Activated CD4-positive, alpha-beta T cell treated with anti-CD3 and anti-CD28 coated beads, Interleukin-2, amount 10 ng/mL, durations not matched to agents 24 days and 14 days (primary cell): ENCODE data around the gene MS4A4E. TPM values are rescaled to one million over a fixed set of nuclear protein-coding genes. Genes with fewer than 3 reads are reported as not detected.

ENCODE experiments used
- DNase-seq: peaks from one replicate; pipeline ENCODE4 v3.0.0; 2022
- H3K27ac Mint-ChIP-seq: one replicate; pipeline ENCODE4 v1.8.0; 2022; ENCODE audit warnings: mild to moderate bottlenecking, mixed read lengths
- H3K27me3 Mint-ChIP-seq: one replicate; pipeline ENCODE4 v1.8.0; 2022; ENCODE audit warnings: mixed read lengths
- H3K36me3 Mint-ChIP-seq: one replicate; pipeline ENCODE4 v1.8.0; 2022; ENCODE audit warnings: low read depth, mild to moderate bottlenecking, mixed read lengths
- H3K4me1 Mint-ChIP-seq: one replicate; pipeline ENCODE4 v1.8.0; 2021; ENCODE audit warnings: mixed read lengths
- H3K4me3 Mint-ChIP-seq: one replicate; pipeline ENCODE4 v1.8.0; 2022; ENCODE audit warnings: mild to moderate bottlenecking, moderate library complexity, mixed read lengths
- H3K9me3 Mint-ChIP-seq: one replicate; pipeline ENCODE4 v1.8.0; 2021; ENCODE audit warnings: mixed read lengths
- intact Hi-C: fragments of 100-400 bp; cut with micrococcal nuclease; formaldehyde crosslinking; loops from one replicate; pipeline ENCODE4 v1.15.1; 2023
- total RNA-seq: library from RNA; stranded (reverse); gene quantifications from 2 replicates; pipeline ENCODE4 v1.2.3, GENCODE V29; 2022

Gene MS4A4E
- total RNA-seq, 1 donor from 2014 or later, result not detected

DNA sequence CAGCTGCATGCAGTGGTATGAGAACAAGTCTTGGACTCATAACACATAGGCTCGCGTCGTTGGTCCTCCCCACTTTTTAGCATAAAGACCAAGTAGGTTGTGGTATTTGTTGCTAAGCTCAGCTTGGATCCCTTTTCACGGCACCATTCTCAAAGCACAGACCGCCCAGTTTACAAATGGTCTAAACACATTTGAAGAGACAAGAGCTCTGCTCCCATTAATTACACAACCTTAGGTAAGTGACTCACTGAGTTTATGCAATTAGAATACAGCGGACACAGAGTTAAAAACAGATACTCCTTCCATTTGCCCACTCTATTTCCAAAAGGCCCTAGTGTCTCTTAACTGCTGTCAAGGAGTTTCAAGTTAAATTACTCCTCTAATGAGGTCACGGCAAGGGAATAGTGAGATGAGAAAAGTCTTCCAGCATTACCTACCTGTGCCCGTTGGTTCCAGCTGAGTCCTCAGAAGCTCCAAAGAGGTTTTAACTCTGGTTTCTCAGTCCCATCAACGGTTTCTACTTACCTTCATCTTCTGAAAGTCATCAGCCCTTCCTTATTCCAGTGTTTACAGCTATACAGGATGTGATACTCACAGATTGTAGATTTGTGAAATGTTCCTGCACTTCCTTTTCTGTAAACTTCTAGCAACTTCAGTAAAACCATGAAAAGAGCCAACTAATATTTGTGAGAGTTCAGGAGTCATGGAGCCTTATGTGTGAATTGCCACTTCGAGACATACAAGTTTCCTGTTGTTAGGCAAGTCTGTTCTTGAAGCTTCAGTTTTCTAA is 60.2 kb downstream of the MS4A4E start, which contains the start of gene MS4A6A:
Gene MS4A6A (minus strand): TSS at position 543 of the 790 bp plus-strand sequence. CDS start 1,356 bp downstream, outside the sequence.
- DNase-seq, result no peak
- Mint-ChIP-seq H3K9me3 (peaks cover 4% of the 10 kb centered on the region), H3K27ac (no peak within 1 kb of the TSS), H3K36me3 (no peaks in the 10 kb centered on the region), H3K4me1 (no peaks in the 10 kb centered on the region), H3K27me3 (peaks cover 7% of the 10 kb centered on the region), H3K4me3 (no peak within 1 kb of the TSS)
- intact Hi-C loops, result no loop called here

DNA sequence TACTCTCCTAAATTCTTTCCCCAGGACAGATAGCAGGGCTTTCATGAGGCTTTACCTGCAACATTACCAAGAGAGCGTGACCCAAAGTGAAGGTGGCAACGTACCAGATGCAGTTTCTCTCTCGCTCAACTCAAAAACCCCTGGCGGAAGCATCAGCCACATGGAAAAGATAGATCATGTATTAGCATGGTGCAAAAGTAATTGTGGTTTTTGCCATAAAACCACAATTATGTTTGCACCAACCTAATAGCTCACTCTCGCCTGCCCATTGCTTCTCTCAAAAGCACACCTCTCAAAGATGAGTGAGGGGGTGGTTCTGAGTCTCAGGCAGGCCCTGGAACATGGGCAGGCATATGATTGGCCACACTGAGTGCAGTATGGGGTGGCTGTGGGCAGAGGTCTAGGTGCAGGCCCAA is 67.1 kb downstream of the MS4A4E start:
- no peaks in the 10 kb centered on the region for H3K36me3 Mint-ChIP-seq
- no peak overlapping the region for H3K4me3 Mint-ChIP-seq
- no peaks in the 10 kb centered on the region for H3K4me1 Mint-ChIP-seq
- H3K27ac Mint-ChIP-seq, result no peak overlapping the region
- intact Hi-C loops, result no loop called here
- H3K27me3 Mint-ChIP-seq, result peaks cover 2% of the 10 kb centered on the region
- H3K9me3 Mint-ChIP-seq, result no peaks in the 10 kb centered on the region
- no peak for DNase-seq

DNA sequence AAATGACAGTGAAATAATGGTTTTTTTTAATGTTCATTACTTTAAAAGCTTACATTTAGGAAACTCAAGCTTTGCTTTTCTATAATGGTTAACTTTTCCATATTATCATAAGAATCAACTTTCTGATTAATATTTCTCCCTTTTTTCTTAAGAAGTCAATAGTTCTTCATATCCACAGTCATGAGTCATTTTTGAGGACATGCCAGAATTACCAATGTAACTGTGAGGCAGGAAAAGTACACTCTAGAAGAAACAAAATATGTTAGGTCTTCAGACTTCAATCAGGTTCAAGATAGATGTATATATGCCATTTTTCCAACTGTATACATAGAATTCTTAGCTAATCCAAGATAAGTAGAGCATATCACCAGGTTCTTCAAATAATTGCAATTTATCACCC is 70.9 kb downstream of the MS4A4E start:
- Mint-ChIP-seq H3K27me3 (no peaks in the 10 kb centered on the region), H3K36me3 (no peaks in the 10 kb centered on the region), H3K27ac (no peak overlapping the region), H3K9me3 (peaks cover 9% of the 10 kb centered on the region), H3K4me1 (no peaks in the 10 kb centered on the region), H3K4me3 (no peak overlapping the region)
- intact Hi-C loops, result no loop called here
- no peak for DNase-seq

DNA sequence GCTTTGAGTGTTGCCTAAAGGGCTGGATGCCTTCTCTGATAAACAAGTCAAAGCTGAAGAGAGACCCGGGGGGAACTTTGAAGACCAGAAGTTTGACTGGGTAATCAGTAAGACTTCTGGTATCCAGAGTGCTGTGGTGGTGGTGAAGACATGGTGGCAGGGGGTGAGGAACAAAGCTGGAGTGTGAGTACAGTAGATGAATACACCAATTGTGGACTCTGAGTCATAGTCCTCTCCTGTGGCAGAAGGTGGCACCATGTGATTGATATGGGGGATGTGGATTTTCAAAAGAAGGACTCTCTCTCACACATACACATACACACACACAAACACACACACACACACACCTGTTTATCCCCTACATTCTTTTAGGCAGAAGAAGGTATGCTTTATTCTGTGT is 72.4 kb downstream of the MS4A4E start:
- Mint-ChIP-seq H3K9me3 (peaks cover 9% of the 10 kb centered on the region), H3K36me3 (no peaks in the 10 kb centered on the region), H3K27me3 (no peaks in the 10 kb centered on the region), H3K4me3 (no peak overlapping the region), H3K27ac (no peak overlapping the region), H3K4me1 (no peaks in the 10 kb centered on the region)
- intact Hi-C loops, result no loop called here
- no peak for DNase-seq

DNA sequence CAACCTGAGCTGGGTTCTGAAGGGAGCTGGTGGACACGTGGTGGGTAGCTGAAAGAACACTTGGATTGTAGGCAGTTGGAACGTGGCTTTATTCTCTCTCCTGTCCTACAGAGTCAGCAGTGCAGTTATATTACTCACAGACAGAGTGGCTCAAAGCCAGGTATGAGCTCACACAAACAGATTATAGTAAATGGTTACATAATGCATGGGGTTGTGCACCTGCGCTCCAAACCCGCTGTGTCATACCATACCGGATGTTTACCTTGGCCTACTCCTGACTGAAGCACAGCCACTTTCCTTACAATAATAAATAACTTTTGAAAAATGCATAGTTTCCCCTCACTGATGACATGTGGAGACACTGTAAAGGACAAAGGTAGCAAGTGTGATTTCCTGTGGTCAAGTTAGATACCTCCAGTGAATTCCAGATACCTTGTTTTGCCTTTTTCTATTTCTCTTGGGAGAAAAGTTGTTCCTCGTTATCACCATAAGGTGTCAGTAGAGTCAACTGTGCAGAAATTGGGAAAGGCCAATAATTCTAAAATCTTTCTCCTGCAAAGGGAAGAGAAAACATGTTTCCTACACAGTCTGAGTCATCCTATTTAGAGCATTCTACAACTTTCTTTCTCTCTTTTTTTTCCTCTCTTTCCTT is 73.5 kb downstream of the MS4A4E start:
- intact Hi-C loops, result no loop called here
- DNase-seq, result no peak
- H3K36me3 Mint-ChIP-seq, result no peaks in the 10 kb centered on the region
- H3K4me1 Mint-ChIP-seq, result peaks cover 2% of the 10 kb centered on the region
- H3K27ac Mint-ChIP-seq, result no peak overlapping the region
- H3K9me3 Mint-ChIP-seq, result peaks cover 9% of the 10 kb centered on the region
- no peaks in the 10 kb centered on the region for H3K27me3 Mint-ChIP-seq
- H3K4me3 Mint-ChIP-seq, result no peak overlapping the region

DNA sequence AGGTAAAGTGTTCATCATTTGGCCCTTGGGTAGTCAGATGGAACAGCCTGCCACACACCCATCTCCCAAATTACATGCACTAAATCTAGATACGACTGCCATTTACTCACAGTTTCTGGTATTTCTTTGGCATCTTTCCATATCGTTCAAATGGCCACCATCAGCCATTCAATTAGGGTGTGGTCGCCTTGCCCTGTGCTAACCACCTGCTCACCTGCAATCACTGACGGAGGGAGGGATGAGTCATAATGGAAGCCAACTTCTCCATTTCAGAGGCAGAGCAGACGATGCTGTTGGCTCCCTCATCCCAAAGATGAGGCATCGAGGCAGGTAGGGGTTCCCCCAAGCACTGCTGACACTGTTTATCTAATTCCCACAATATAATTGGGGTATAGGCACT is 74.6 kb downstream of the MS4A4E start:
- no peak overlapping the region for H3K27ac Mint-ChIP-seq
- no peak for DNase-seq
- H3K36me3 Mint-ChIP-seq, result no peaks in the 10 kb centered on the region
- no peaks in the 10 kb centered on the region for H3K27me3 Mint-ChIP-seq
- peaks cover 13% of the 10 kb centered on the region for H3K9me3 Mint-ChIP-seq
- intact Hi-C loops, result no loop called here
- peaks cover 2% of the 10 kb centered on the region for H3K4me1 Mint-ChIP-seq
- H3K4me3 Mint-ChIP-seq, result no peak overlapping the region

DNA sequence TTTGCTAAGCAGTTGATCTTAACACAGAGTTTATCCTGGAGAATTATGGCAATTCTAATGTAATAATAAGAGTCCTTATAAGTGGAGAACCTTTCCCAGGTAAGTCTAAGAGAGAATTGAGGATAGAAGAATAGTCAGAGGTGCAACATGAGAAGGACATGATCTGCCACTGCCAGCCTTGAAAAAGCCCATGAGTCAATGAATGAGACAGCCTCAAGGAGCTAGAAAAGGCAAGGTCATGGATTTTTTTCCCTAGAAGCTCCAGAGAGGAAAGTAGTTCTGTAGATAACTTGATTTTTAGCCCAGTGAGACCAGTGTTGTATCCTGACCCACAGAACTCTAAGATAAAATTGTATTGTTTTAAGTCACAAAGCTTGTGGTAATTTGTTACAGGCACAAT is 77.0 kb downstream of the MS4A4E start:
- no peak for DNase-seq
- H3K36me3 Mint-ChIP-seq, result no peaks in the 10 kb centered on the region
- H3K27ac Mint-ChIP-seq, result no peak overlapping the region
- intact Hi-C loops, result no loop called here
- peaks cover 2% of the 10 kb centered on the region for H3K4me1 Mint-ChIP-seq
- no peak overlapping the region for H3K4me3 Mint-ChIP-seq
- H3K27me3 Mint-ChIP-seq, result no peaks in the 10 kb centered on the region
- H3K9me3 Mint-ChIP-seq, result peaks cover 13% of the 10 kb centered on the region

DNA sequence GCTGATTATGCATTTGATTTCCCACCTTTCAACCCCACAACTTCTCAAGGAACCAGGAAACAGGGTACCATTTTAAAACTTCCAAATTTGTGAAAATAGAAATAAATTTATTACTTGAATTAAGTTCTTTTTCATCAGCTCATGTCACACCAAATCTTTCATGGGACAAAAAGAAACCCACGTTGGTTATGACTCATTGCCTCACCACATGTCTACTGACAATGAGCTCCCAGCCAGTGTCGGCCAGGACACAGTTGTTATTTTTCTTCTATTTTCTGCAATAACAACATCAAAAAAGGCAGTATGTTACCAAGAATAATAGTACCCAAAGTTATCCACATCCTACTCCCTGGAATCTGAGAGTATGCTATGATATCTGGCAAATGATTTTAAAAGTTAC is 77.4 kb downstream of the MS4A4E start:
- peaks cover 2% of the 10 kb centered on the region for H3K4me1 Mint-ChIP-seq
- H3K36me3 Mint-ChIP-seq, result no peaks in the 10 kb centered on the region
- H3K9me3 Mint-ChIP-seq, result peaks cover 12% of the 10 kb centered on the region
- no peak overlapping the region for H3K27ac Mint-ChIP-seq
- H3K27me3 Mint-ChIP-seq, result no peaks in the 10 kb centered on the region
- no peak for DNase-seq
- H3K4me3 Mint-ChIP-seq, result no peak overlapping the region
- intact Hi-C loops, result no loop called here

DNA sequence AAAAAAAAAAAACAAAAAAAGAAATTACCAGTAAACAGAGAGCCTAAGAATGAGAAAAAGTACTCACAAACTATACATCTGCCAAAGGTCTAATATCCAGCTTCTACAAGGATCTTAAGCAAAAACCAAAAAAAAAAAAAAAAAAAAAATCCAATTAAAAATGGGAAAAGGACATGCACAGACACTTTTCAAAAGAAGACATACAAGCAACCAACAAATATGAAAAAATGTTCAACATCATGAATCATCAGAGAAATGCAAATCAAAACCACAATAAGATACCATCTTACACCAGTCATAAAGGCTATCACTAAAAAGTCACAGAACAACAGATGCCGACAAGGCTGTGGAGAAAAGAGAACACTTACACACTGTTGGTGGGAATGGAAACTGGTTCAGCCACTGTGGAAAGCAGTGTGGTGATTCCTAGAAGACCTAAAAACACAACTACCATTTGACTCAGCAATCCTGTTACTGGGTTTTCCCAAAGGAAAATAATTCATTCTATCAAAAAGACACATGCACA is 78.3 kb downstream of the MS4A4E start:
- DNase-seq, result no peak
- Mint-ChIP-seq H3K27me3 (no peaks in the 10 kb centered on the region), H3K4me3 (no peak overlapping the region), H3K9me3 (peaks cover 8% of the 10 kb centered on the region), H3K36me3 (no peaks in the 10 kb centered on the region), H3K27ac (no peak overlapping the region), H3K4me1 (peaks cover 2% of the 10 kb centered on the region)
- intact Hi-C loops, result no loop called here

DNA sequence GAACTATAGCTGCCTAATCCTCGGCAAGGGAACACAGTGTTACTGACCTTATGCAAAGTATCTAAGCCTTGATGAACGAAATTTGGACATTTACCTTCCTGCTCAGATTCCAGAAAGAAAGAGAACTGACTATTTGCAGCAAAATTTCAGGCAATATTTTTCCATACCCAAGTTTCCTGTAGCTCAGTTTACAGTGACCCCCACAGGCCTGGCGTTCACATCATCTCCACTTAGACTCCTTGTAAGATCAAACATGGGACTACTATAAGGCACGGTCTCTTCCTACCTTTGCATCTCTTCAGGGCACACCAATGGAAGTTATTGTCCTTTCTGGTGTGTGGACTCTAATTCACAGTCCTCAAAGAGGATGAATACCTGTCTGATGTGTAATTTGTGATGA is 81.2 kb downstream of the MS4A4E start:
- intact Hi-C loops, result no loop called here
- H3K27ac Mint-ChIP-seq, result no peak overlapping the region
- no peak overlapping the region for H3K4me3 Mint-ChIP-seq
- no peak for DNase-seq
- no peaks in the 10 kb centered on the region for H3K27me3 Mint-ChIP-seq
- peaks cover 5% of the 10 kb centered on the region for H3K9me3 Mint-ChIP-seq
- no peaks in the 10 kb centered on the region for H3K36me3 Mint-ChIP-seq
- H3K4me1 Mint-ChIP-seq, result peaks cover 2% of the 10 kb centered on the region

DNA sequence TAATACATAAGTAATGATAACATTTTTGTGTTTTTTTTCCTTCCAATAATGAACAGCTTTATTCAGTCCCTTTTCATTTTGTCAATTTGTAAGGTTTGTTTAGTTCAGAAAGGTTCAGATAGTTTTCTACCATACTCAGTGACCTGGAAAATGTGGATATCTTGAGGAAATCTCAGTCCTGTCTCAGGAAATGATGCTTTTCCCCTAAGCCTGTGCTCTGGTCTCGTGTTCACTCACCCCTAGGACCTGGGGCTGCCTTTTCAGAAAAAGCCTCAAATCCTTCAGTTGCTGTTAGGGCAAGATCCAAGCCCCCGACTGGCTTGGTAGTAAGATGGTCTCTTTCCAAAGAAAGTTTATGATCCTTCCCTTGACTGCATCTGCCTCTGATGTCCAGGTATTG is 81.8 kb downstream of the MS4A4E start:
- H3K4me3 Mint-ChIP-seq, result no peak overlapping the region
- no peak for DNase-seq
- H3K4me1 Mint-ChIP-seq, result peaks cover 2% of the 10 kb centered on the region
- H3K27ac Mint-ChIP-seq, result no peak overlapping the region
- intact Hi-C loops, result no loop called here
- H3K9me3 Mint-ChIP-seq, result peaks cover 5% of the 10 kb centered on the region
- no peaks in the 10 kb centered on the region for H3K36me3 Mint-ChIP-seq
- H3K27me3 Mint-ChIP-seq, result no peaks in the 10 kb centered on the region

DNA sequence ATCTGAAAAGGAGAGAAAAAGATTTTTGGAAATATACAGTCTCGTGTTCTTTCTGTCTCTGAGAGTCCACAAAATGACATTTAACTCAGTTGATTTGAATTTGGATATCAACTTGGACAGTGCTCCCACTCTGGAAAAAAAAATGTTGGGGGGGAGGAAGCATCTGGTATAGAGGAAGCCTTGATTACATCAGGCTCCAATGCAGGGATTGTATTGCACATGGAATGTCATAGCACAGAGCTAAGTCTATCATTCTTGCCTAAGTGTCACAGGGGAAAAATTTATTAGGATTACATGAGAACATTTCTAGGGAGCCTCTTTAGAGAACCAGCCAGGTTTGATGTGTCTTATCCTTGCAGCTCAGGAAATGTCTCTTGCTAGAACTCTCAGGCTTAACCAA is 83.1 kb downstream of the MS4A4E start:
- Mint-ChIP-seq H3K4me1 (no peaks in the 10 kb centered on the region), H3K27me3 (no peaks in the 10 kb centered on the region)
- intact Hi-C loops, result no loop called here

DNA sequence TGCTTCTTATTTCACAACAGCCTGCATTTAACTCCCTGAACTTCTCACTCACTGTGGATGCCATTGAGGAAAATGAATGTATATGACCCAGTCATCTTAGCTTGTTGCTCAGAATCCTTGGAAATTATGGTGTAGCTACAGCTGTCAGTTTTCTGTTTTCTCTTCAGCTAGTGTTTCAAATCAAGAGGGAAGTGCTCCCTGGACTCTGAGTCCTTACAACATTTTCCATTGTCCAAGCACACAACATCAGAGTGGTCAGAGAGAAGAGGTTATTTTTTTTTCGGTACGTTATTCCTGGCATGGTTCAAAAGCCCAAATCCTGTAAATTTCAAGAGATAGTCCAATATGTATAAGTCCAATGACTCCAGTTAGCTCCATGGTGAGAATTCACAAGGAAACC is 83.7 kb downstream of the MS4A4E start:
- Mint-ChIP-seq H3K27me3 (no peaks in the 10 kb centered on the region), H3K4me1 (no peaks in the 10 kb centered on the region), H3K27ac (no peak overlapping the region), H3K36me3 (no peaks in the 10 kb centered on the region), H3K4me3 (no peak overlapping the region), H3K9me3 (peaks cover 5% of the 10 kb centered on the region)
- intact Hi-C loops, result no loop called here
- DNase-seq, result no peak

More for the DNA sequence above, 83.1 kb downstream of the MS4A4E start:
- Mint-ChIP-seq H3K9me3 (peaks cover 5% of the 10 kb centered on the region), H3K27ac (no peak overlapping the region), H3K36me3 (no peaks in the 10 kb centered on the region), H3K4me3 (no peak overlapping the region)
- no peak for DNase-seq

DNA sequence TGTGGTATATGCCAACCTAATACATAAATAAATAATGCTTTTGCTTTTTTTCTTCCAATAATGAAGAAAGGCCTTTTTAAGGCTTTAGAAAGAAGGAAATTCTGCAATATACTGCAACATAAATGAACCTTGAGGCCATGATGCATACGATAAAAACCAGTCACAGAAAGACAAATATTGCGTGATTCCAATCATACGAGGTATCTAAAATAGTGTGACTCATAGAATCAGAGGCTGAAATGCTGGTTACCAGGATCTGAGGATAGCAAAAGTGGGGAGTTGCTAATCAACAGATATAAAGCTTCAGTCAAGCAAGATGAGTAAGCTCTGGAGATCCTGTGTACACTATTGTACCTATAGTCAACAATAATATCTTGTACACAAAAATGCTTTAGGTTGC is 84.3 kb downstream of the MS4A4E start:
- Mint-ChIP-seq H3K27ac (no peak overlapping the region), H3K27me3 (no peaks in the 10 kb centered on the region), H3K4me1 (no peaks in the 10 kb centered on the region), H3K9me3 (peaks cover 1% of the 10 kb centered on the region), H3K36me3 (no peaks in the 10 kb centered on the region), H3K4me3 (no peak overlapping the region)
- no peak for DNase-seq
- intact Hi-C loops, result no loop called here
